Esophagus squamous epithelium (tissue), 4 donors: ENCODE measurements around the gene ADGRL2.

Source experiments
- POLR2A ChIP-seq, 4 donors: fragments of 450-650 bp; IDR thresholded peaks; one replicate each; pipeline ENCODE4 v1.6.1; 2017; ENCODE audit warnings: antibody characterized with exemption in 4 of 4, mild to moderate bottlenecking in 4 of 4, moderate library complexity in 3 of 4
- TF ChIP-seq, protein P1 (sequence below), 6 experiments: fragments of 450-650 bp in 4 of 6; fragments of 200-600 bp in 2 of 6; sonication (generic) in 2 of 6; IDR thresholded peaks; one replicate each; pipeline ENCODE4 v1.5.1; 2016 to 2019; ENCODE audit warnings: antibody characterized with exemption in 6 of 6, mild to moderate bottlenecking in 4 of 6, moderate library complexity in 4 of 6

DNA sequence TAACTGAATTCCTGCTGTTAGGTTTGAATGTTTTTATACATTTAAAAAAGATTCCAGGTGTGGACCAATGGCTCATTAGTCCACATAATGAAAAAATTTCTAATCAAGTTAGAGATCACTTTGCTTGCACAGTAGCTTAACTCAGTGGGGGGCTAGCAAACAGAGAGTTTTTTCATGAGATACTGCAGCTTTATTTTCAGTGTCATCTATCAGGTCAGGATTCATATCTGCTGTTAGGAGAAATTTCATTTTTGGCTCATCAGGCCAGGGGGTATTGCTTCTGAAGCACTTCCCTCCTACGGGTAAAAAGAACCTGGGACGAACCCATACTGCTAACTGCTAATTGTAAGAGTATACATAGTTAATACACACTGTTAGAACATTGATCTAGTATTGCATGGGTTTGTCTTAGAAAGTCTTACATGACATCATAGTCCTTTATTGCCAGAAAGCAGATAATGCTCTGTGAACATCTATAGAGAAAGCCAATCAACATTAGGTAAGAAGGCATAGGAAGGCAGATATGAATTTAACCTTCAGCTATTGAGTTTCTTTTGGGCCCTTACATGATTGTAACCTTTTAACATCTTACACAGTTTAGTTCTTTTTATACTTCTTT, 38.0 kb downstream of the ADGRL2 start:
- TF ChIP-seq, protein P1, sequence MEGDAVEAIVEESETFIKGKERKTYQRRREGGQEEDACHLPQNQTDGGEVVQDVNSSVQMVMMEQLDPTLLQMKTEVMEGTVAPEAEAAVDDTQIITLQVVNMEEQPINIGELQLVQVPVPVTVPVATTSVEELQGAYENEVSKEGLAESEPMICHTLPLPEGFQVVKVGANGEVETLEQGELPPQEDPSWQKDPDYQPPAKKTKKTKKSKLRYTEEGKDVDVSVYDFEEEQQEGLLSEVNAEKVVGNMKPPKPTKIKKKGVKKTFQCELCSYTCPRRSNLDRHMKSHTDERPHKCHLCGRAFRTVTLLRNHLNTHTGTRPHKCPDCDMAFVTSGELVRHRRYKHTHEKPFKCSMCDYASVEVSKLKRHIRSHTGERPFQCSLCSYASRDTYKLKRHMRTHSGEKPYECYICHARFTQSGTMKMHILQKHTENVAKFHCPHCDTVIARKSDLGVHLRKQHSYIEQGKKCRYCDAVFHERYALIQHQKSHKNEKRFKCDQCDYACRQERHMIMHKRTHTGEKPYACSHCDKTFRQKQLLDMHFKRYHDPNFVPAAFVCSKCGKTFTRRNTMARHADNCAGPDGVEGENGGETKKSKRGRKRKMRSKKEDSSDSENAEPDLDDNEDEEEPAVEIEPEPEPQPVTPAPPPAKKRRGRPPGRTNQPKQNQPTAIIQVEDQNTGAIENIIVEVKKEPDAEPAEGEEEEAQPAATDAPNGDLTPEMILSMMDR (IDR thresholded peaks at IDR 0.05), result no peak
- no peak for TF ChIP-seq POLR2A (IDR thresholded peaks at IDR 0.05)
